MCF 10A (cell line): ENCODE measurements around the gene YDJC. TPM values are rescaled to one million over a fixed set of nuclear protein-coding genes. Genes with fewer than 3 reads are reported as not detected.
"Not testable (repeated sequence)": the region's sequence is repeated elsewhere in the genome, so short reads cannot be mapped to it uniquely, and the experiment has no call there.

Source experiments
- BruUV-seq: library from RNA; stranded (reverse); fragments of 400-500 nt; replicated peaks from 2 replicates; lab custom pipeline; 2021; lab: Mats Ljungman, UMichigan
- CTCF ChIA-PET: fragments of 300-600 bp; sonication (Branson Sonifier 250); formaldehyde crosslinking; extraction: SDS; loops from one replicate; lab custom pipeline; 2021; ENCODE audit warnings: antibody characterized with exemption, inconsistent platforms; lab: Yijun Ruan, JAX
- POLR2A ChIA-PET: fragments of 300-600, 350-650 bp; sonication (Branson Sonifier 250); formaldehyde crosslinking; extraction: SDS; loops from one replicate; lab custom pipeline; 2020; ENCODE audit warnings: antibody characterized with exemption, inconsistent platforms; lab: Yijun Ruan, JAX
- DNase-seq: peaks from one replicate; pipeline ENCODE4 v3.0.0-alpha.2; 2018; ENCODE audit not compliant: unreplicated experiment
- H3K27ac Mint-ChIP-seq: one replicate; pipeline ENCODE4 v1.8.0; 2022; ENCODE audit warnings: mild to moderate bottlenecking, low read depth, mixed read lengths; ENCODE audit not compliant: unreplicated experiment
- H3K27me3 Mint-ChIP-seq: one replicate; pipeline ENCODE4 v1.8.0; 2022; ENCODE audit warnings: mixed read lengths; ENCODE audit not compliant: insufficient read depth, unreplicated experiment
- H3K36me3 Mint-ChIP-seq: one replicate; pipeline ENCODE4 v1.8.0; 2022; ENCODE audit warnings: mild to moderate bottlenecking, moderate library complexity, mixed read lengths; ENCODE audit not compliant: insufficient read depth, unreplicated experiment
- H3K4me1 Mint-ChIP-seq: one replicate; pipeline ENCODE4 v1.8.0; 2022; ENCODE audit warnings: mixed read lengths; ENCODE audit not compliant: insufficient read depth, unreplicated experiment
- H3K4me3 Mint-ChIP-seq: one replicate; pipeline ENCODE4 v1.8.0; 2022; ENCODE audit warnings: mild to moderate bottlenecking, moderate library complexity, mixed read lengths; ENCODE audit not compliant: unreplicated experiment
- H3K9me3 Mint-ChIP-seq: one replicate; pipeline ENCODE4 v1.8.0; 2022; ENCODE audit warnings: mixed read lengths; ENCODE audit not compliant: unreplicated experiment
- intact Hi-C: fragments of 100-400 bp; cut with micrococcal nuclease; formaldehyde crosslinking; loops from 2 replicates; pipeline ENCODE4 v1.14.1; 2022
- total RNA-seq: library from RNA; stranded (reverse); gene quantifications from 2 replicates; pipeline ENCODE4 v1.2.3, GENCODE V29; 2022
- TF ChIP-seq, protein P1 (sequence below): fragments of 200-600 bp; IDR thresholded peaks from one replicate; pipeline ENCODE4 v1.8.0; 2022; ENCODE audit warnings: antibody characterized with exemption, mild to moderate bottlenecking; ENCODE audit not compliant: unreplicated experiment

YDJC gene
- total RNA-seq, 1 experiment from 2014 or later = 83.5 TPM

DNA sequence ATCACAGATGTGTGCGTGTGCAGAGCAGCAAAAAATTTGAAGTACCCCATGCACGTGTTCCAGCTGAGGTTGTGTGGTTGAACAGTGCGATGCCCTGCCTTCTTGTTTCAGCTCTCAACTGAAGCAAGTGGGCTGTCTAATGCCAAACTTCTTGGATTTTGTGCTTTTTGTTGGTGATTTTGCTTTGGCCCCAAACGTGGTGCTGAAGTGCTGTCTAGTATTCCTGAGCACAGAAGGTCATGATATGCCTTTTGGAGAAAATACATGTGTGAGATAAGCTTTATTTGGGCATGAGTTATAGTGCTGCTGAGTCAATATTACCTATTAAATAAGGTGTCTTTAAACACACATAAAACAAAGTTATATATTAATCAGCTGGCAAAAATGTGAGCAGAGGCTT, 14.1 kb downstream of the YDJC start:
- no TSS peak for BruUV-seq
- CTCF ChIA-PET = interaction anchor here (0.7 to 1.3 kb wide), 4 partner anchors 10 to 41 kb away, joined by 3 to 4 read pairs (median 3); partner anchors contain the start of gene YDJC
- TF ChIP-seq, protein P1, sequence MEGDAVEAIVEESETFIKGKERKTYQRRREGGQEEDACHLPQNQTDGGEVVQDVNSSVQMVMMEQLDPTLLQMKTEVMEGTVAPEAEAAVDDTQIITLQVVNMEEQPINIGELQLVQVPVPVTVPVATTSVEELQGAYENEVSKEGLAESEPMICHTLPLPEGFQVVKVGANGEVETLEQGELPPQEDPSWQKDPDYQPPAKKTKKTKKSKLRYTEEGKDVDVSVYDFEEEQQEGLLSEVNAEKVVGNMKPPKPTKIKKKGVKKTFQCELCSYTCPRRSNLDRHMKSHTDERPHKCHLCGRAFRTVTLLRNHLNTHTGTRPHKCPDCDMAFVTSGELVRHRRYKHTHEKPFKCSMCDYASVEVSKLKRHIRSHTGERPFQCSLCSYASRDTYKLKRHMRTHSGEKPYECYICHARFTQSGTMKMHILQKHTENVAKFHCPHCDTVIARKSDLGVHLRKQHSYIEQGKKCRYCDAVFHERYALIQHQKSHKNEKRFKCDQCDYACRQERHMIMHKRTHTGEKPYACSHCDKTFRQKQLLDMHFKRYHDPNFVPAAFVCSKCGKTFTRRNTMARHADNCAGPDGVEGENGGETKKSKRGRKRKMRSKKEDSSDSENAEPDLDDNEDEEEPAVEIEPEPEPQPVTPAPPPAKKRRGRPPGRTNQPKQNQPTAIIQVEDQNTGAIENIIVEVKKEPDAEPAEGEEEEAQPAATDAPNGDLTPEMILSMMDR = no peak
- no peak for DNase-seq
- H3K36me3 Mint-ChIP-seq = peaks cover 65% of the 10 kb centered on the region
- POLR2A ChIA-PET = interaction anchor here (1.4 to 1.8 kb wide), 2 partner anchors 9 to 13 kb away, joined by 5 to 9 read pairs; no protein-coding TSS in a partner anchor
- no peak overlapping the region for H3K27ac Mint-ChIP-seq
- no peaks in the 10 kb centered on the region for H3K9me3 Mint-ChIP-seq
- intact Hi-C loops = no loop called here
- no peak overlapping the region for H3K4me3 Mint-ChIP-seq
- no peaks in the 10 kb centered on the region for H3K27me3 Mint-ChIP-seq
- H3K4me1 Mint-ChIP-seq = no peaks in the 10 kb centered on the region

DNA sequence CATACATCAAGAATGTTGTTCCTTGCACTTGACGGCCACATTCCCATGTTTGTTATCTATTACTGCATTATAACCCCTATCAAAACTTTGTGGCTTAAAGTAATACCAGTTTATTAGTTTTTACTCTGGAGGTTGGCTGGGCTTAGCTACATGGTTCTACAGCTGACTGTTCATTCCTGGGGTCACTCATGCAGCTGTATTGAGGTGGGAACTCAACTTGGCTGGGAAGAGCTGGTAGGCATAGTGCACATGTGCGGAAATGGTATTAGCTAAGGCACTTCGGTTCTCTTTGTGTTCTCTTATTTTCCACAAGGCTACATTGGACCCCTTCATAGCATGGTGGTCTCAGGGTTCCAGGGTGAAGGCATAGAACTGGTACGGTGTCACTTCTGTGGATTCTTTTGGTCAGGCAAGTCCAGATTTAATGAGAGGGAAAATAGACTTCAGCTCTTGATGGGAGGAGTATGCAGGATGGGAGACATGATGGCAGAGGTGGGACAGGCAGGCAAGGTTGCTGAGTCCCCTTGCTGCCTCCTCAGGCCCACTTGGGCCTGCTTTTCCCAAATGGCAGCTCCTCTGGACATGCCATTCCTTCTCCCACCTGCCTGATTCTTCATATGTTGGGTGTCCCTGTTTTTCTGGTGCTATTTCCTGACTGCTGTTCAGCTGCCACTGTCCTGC, 16.1 kb downstream of the YDJC start:
- Mint-ChIP-seq H3K27ac (no peak overlapping the region), H3K27me3 (no peaks in the 10 kb centered on the region), H3K4me3 (no peak overlapping the region), H3K36me3 (peaks cover 80% of the 10 kb centered on the region), H3K9me3 (no peaks in the 10 kb centered on the region), H3K4me1 (no peaks in the 10 kb centered on the region)
- ChIA-PET CTCF (interaction anchor here (0.8 to 0.9 kb wide), 2 partner anchors 14 to 16 kb away, joined by 3 to 4 read pairs; no protein-coding TSS in a partner anchor), POLR2A (interaction anchor here (0.6 to 1.6 kb wide), 2 partner anchors 9 to 29 kb away, joined by 3 to 7 read pairs; no protein-coding TSS in a partner anchor)
- intact Hi-C loops = no loop called here
- TF ChIP-seq, protein P1 = no peak
- BruUV-seq = TSS peak; percentile 6
- no peak for DNase-seq

DNA sequence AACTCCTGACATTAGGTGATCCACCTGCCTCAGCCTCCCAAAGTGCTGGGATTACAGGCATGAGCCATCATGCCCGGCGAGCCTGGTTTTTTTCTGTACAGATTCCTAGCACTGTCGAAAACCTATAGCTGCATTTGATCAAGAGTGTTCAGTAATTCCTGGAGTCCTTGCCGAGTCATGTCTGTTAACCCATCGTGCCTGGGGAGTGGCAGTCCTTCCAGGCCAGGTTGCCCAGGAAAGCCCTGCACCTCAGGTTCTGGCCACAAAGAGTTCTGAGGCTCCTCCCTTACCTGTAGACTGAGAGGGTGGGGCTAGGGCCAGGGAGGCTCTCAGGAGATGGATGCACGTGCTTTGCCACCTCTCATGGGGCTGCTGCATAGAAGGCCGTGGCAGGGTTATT, 17.0 kb downstream of the YDJC start:
- POLR2A ChIA-PET = interaction anchor here (1.6 kb wide), 1 partner anchor 10 kb away, joined by 7 read pairs; no protein-coding TSS in a partner anchor
- no peaks in the 10 kb centered on the region for H3K9me3 Mint-ChIP-seq
- intact Hi-C loops = no loop called here
- no peak overlapping the region for H3K4me3 Mint-ChIP-seq
- peaks cover 78% of the 10 kb centered on the region for H3K36me3 Mint-ChIP-seq
- CTCF ChIA-PET = no interaction called here
- TF ChIP-seq, protein P1 = no peak
- DNase-seq = no peak
- no peaks in the 10 kb centered on the region for H3K4me1 Mint-ChIP-seq
- H3K27me3 Mint-ChIP-seq = no peaks in the 10 kb centered on the region
- H3K27ac Mint-ChIP-seq = no peak overlapping the region
- no TSS peak for BruUV-seq

DNA sequence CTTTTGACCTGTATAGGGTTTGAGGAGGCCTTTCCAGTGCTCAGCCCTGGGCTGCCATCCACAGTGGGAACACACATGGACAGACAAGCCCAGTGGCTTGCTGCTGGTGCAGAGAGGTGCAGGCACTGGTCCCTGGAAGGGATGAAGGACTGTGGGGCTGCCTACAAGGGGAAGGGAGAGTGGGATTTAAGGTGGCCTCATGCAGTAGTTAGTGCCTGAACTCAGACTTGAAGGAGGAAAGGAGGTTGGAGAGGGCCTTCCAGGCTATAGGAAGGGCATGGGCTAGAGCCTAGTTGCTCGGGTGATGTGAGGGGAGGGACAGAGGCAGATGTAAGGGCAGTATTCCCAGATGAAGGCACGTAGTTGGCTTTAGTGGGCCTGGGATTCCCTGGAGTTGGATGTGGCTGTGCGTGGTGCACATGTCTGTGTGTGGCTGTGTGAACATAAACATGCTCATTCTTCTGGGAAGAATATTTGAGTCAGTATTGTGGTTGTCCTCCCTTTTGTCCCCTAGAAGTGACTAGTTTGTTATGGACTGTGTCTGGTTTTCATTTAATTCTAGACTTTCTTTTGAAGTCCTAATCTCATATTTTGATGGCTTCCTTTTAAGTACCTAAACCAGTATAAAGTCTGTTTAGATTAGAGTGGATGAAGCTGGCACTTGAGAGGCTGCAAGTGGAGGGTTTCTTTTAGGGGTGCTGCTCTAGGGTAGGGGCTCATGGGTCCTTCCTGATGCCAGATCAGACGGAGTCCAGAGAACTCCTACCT, 18.4 kb downstream of the YDJC start:
- H3K36me3 Mint-ChIP-seq = peaks cover 72% of the 10 kb centered on the region
- no peak overlapping the region for H3K27ac Mint-ChIP-seq
- H3K27me3 Mint-ChIP-seq = no peaks in the 10 kb centered on the region
- CTCF ChIA-PET = interaction anchor here (0.9 to 1.1 kb wide), 2 partner anchors 11 to 18 kb away, joined by 4 read pairs; no protein-coding TSS in a partner anchor
- intact Hi-C loops = no loop called here
- TF ChIP-seq, protein P1 = no peak
- no peak for DNase-seq
- POLR2A ChIA-PET = interaction anchor here (0.6 to 2.1 kb wide), 2 partner anchors 18 to 372 kb away, joined by 5 to 9 read pairs; no protein-coding TSS in a partner anchor
- no peaks in the 10 kb centered on the region for H3K9me3 Mint-ChIP-seq
- no TSS peak for BruUV-seq
- H3K4me3 Mint-ChIP-seq = no peak overlapping the region
- peaks cover 5% of the 10 kb centered on the region for H3K4me1 Mint-ChIP-seq

DNA sequence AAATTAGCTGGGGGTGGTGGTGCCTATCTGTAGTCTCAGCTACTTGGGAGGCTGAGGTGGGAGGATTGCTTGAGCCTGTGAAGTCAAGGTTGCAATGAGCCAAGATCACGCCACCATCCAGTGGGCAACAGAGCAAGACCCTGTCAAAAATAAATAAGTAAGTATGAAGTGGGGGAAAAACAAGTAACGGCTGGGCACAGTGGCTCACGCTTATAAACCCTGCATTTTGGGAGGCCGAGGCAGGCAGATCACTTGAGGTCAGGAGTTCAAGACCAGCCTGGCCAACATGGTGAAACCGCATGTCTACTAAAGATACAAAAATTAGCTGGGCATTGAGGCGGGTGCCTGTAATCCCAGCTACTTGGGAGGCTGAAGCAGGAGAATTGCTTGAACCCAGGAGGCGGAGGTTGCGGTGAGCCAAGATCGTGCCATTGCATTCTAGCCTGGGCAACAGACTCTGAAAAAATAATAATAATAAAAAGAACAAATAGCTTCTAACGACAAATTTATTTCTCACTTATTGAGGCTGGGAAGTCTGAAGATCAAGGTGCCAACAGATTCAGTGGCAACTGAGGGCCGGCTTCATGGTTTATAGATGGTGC, 20.2 kb downstream of the YDJC start:
- H3K9me3 Mint-ChIP-seq, H3K27me3 Mint-ChIP-seq, DNase-seq, BruUV-seq, POLR2A ChIA-PET, H3K4me1 Mint-ChIP-seq, H3K4me3 Mint-ChIP-seq, H3K27ac Mint-ChIP-seq, intact Hi-C loops: not testable (repeated sequence)
- peaks cover 56% of the 10 kb centered on the region for H3K36me3 Mint-ChIP-seq
- CTCF ChIA-PET = interaction anchor here (0.8 to 1.0 kb wide), 2 partner anchors 10 to 31 kb away, joined by 3 read pairs; no protein-coding TSS in a partner anchor
